ENCODE measurements around the gene UNC13D.
A peak's percentile ranks its signal among the peaks of the same experiment; 100 is the strongest.

The UNC13D gene

GRCh38 chr17:75799402-75799801 is 44.8 kb downstream of the UNC13D start:
- Mint-ChIP-seq H3K27me3 (ENCODE audit: low read depth) (no peaks in the 10 kb centered on the region), H3K4me3 (no peak overlapping the region), H3K4me1 (no peaks in the 10 kb centered on the region), H3K36me3 (ENCODE audit: low read depth) (peaks cover 41% of the 10 kb centered on the region), H3K9me3 (no peaks in the 10 kb centered on the region), H3K27ac (no peak overlapping the region)
- no peak for TF ChIP-seq CTCF (IDR thresholded peaks at IDR 0.05; ENCODE audit: unreplicated experiment in 3 of 3)

- H3K36me3 Mint-ChIP-seq (ENCODE audit: low read depth), result peaks cover 55% of the 10 kb centered on the region
- no peaks in the 10 kb centered on the region for H3K9me3 Mint-ChIP-seq
- H3K4me1 Mint-ChIP-seq, result peaks cover 3% of the 10 kb centered on the region
- no peak overlapping the region for H3K27ac Mint-ChIP-seq
- H3K4me3 Mint-ChIP-seq, result no peak overlapping the region
- no peak for TF ChIP-seq CTCF (IDR thresholded peaks at IDR 0.05; ENCODE audit: unreplicated experiment in 3 of 3)
- H3K27me3 Mint-ChIP-seq (ENCODE audit: low read depth), result no peaks in the 10 kb centered on the region
Observed at GRCh38 chr17:75795820-75796607, 48.2 kb downstream of the UNC13D start.

DNA sequence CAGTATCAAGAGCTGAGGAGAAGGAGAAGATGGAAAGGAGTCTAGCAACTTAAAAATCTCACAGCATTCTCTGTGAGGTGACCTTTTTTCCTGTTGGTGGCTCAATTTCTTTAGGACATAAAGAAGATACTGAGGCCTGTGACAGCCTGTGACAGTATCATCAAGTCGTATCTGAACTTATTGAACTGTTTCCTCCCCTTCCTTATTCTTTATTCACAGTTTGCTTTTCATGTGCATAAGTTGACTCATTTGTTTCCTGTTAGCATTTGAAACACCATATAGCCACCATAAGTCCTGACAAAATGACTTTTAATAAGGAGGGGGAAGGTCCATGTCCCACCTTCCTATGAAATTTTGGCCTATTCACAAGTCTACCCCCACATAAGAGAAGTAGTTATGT is 50.7 kb downstream of the UNC13D start:
- Mint-ChIP-seq H3K27ac (no peak overlapping the region), H3K27me3 (ENCODE audit: low read depth) (no peaks in the 10 kb centered on the region), H3K9me3 (no peaks in the 10 kb centered on the region), H3K36me3 (ENCODE audit: low read depth) (peaks cover 48% of the 10 kb centered on the region), H3K4me3 (no peak overlapping the region), H3K4me1 (peaks cover 10% of the 10 kb centered on the region)
- TF ChIP-seq CTCF (IDR thresholded peaks at IDR 0.05; ENCODE audit: unreplicated experiment in 3 of 3), result no peak

DNA sequence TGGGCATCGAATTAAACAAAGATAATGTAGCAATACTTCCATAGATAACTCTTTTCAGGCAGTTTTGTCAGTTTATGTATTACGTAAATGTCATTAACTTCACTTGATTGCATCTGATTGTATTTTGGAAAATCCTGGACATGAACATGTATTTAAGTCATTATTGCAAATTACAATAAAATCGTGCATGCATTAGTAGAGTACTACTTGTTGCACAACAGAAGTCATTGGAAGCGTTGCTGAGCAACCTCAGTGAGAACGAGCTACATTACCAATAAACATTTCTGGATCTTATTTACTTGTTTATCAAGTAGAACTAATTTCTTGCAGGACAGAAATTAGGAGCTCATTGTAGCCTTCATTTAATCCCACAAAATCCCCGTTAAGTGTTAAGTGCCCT is 53.0 kb downstream of the UNC13D start:
- H3K27ac Mint-ChIP-seq, result peak overlapping the region in 1 of 3 experiments; percentile 34
- H3K9me3 Mint-ChIP-seq, result no peaks in the 10 kb centered on the region

GRCh38 chr17:75785016-75785890 is 59.0 kb downstream of the UNC13D start:
- Mint-ChIP-seq H3K27ac (peak overlapping the region; percentile 99 to 100 (median 99)), H3K27me3 (ENCODE audit: low read depth) (no peaks in the 10 kb centered on the region), H3K9me3 (no peaks in the 10 kb centered on the region), H3K36me3 (ENCODE audit: low read depth) (peaks cover 9% of the 10 kb centered on the region), H3K4me1 (peaks cover 44% of the 10 kb centered on the region), H3K4me3 (peak overlapping the region; percentile 85 to 96 (median 87))
- no peak for TF ChIP-seq CTCF (IDR thresholded peaks at IDR 0.05; ENCODE audit: unreplicated experiment in 3 of 3)

More for the DNA sequence above, 53.0 kb downstream of the UNC13D start:
- Mint-ChIP-seq H3K36me3 (ENCODE audit: low read depth) (peaks cover 43% of the 10 kb centered on the region), H3K27me3 (ENCODE audit: low read depth) (no peaks in the 10 kb centered on the region), H3K4me3 (peak overlapping the region in 1 of 3 experiments; percentile 13), H3K4me1 (peaks cover 19% of the 10 kb centered on the region)
- no peak for TF ChIP-seq CTCF (IDR thresholded peaks at IDR 0.05; ENCODE audit: unreplicated experiment in 3 of 3)

All from nephron (organoid).